ENCODE data around the gene IL4I1.
A peak's percentile ranks its signal among the peaks of the same experiment; 100 is the strongest.

Gene IL4I1

DNA sequence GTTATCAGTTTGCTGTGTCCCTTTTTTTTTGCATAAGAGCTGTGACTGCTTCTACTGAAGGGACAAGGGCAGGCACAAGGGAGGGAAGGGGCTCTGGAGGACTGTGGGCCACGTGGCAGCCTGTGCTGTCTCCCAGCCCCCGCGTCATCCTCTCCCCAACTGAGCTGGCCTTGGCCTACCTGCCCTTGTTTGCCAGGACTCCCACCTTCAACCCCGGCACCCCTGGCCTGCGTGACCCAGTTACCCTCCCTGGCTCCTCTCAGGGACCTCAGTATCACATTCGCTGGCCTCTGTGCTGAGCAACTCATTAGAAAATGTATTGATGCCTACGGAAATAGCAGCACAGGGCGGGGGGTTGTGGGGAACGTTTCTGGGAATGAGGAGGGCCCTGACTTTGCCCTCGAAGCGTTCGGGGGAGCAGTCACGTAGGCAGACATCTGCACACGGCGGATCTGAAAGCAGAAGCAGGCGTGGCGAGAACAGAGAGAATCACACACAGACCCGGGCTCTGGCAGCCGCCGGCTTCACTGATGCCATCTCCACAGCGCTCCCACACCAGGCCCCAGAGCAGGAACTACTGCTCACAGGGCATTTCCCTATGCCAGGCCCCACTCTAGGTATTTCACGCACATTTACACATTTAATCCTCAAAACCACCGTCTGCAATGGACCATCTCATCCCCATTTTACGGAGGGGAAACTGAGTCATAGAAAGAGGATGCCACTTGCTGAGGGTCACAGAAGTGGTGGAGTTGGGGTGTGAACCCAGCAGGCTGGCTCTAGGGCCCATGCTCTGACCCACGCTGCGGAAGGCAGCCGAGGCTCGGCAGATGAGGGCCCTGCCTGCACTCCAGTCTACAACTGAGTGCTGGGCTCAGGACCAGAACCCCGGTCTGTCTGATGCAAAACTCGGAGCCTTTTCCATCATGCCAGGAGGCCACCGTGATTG is 26.6 kb upstream of the IL4I1 start:
- no peak for DNase-seq

GRCh38 chr19:49921871-49922795 is 25.4 kb upstream of the IL4I1 start:
- no peak for DNase-seq

- DNase-seq: no peak
Measured at GRCh38 chr19:49920624-49921363, 24.1 kb upstream of the IL4I1 start.

DNA sequence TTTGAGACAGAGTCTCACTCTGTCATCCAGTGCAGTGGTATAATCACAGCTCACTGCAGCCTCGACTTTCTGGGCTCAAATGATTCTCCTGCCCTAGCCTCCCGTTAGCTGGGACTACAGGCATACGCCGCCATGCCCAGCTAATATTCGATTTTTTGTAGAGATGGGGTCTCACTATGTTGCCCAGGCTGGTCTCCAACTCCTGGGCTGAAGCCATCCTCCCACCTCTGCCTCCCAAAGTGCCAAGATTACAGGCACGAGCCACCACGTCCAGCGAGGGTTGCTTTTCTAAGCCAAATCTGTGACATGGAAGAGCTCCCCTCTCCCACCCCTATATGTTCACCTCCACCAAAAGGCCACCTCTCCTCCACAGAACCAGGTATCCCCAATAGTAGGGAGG is 21.4 kb upstream of the IL4I1 start:
- no peak for DNase-seq

DNA sequence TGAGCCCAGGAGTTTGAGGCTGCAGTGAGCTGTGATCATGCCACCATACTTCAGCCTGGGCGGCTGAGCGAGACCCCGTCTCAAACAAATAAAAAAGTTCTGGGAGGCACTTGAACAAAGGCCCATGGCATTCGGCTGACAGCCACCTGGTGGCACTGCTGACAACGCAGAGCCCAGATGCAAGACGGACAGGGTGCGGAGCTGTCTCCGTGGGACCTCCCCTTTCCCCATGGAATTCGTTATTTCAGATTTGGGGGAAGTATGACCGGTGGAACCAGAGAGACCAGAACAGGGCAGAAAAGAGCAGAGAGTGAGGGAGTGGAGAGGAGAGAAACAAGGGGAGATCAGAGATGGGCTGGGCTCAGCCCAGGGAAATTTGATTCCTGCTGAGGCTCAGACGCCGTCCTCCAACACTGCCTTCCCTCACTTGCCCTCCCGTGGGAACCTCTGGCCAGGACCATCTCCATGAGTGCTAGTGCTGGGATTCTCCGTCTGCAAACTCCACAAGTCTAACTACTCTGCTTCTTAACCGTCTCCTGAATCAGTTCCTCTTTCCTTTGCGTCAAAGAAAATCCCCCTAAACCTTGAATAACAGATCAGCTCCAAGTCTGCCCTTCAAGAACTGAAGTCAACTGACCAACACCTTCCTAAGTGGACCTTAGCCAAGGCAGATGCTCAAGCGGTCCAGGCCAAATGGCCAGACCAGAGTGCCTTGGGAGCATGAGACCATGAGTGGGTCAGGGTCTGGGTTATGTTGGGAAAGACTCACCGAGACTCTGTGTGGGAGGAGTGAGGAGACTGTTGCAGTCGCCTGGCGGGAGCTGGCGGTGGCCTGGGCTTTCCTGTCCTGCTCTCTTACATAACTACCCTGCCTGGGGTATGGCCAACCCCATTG is 20.4 kb upstream of the IL4I1 start:
- DNase-seq: no peak

- DNase-seq: no peak
Measured at GRCh38 chr19:49915271-49915670, 18.6 kb upstream of the IL4I1 start.

GRCh38 chr19:49913720-49914119 is 17.0 kb upstream of the IL4I1 start:
- DNase-seq: no peak

GRCh38 chr19:49912965-49913685 is 16.4 kb upstream of the IL4I1 start:
- DNase-seq: no peak

- DNase-seq: peak in 1 of 2 experiments; percentile 19
Measured at GRCh38 chr19:49911381-49912145, 14.9 kb upstream of the IL4I1 start.

- no peak for DNase-seq
Measured at GRCh38 chr19:49910179-49910578, 13.5 kb upstream of the IL4I1 start.

DNA sequence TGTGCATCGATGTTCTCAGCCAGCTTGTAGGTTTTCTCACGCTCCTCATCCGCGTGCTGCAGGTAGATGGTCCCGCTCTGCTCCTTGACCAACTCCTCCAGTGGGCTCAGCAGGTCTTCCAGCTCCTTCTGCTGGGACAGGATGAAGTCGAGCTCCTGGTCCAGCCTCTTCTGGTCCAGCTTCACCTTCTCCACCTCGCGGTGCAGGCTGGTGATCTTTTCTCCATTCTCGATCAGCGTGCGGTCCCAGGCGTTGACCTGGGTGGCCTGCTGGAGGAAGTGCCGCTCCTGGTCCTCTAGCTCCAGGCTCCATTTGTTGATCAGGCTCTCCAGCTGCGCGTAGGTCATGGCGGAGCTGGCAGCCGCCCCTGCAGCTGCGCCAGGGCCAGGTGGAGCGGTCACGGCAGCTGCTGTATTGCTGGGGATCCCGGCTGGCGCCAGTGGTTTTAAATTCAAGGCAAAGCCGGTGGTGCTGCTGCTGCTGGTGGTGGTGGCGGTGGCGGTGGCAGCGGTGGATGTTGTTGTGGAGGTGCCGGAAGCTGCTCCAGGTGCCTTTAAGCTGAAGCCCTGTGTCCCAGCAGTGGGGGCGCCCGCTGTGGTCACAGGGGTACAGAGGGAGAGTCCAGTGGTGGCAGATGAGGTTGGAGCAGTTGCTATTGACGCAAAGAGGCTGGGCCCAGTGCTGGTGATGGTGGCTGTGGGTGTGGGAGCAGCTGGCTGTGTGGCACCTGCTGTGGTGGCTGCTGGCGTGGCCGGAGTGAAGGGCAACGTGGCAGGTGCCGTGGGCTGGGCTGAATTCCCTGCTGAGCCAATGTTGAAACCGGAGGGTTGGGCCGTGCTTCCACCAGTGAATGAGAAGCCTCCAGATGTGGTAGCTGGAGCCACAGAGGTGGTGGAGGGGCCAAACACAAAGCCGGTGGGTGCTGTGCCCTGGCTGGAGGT is 12.1 kb upstream of the IL4I1 start:
- no peak for DNase-seq

DNA sequence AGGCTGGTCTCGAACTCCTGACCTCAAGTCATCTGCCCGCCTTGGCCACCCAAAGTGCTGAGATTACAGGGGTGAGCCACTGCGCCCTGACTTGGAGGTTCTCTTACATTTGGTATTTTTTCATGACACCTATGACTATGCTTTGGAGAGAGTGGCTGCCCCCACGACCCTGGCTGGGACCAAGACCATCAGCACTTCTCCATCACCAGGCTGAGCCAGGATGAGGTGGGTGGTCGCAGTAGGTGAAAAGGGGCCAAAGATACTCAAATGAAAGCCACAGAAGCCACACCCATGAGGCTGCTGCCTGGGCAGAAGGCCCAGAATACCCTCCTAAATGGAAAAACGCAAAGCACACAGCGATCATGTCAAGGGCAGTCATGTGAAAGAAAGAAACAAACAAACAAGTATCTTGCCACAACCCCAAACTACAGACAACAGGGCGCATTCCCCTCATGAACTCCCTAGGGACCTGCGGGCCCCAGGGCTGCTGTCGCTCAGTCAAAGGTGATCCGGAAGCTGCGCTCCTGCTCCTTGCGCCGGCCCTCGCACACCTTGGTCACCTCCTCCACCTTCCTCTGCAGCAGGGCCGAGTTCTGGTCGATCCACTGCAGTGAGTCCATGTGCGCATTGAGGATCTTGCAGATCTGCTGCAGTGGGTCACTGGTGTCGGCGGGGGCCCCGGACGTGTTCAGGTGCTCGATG is 11.2 kb upstream of the IL4I1 start:
- DNase-seq: no peak

- no peak for DNase-seq
Measured at GRCh38 chr19:49906879-49907564, 10.3 kb upstream of the IL4I1 start.

- DNase-seq: no peak
Measured at GRCh38 chr19:49904136-49904535, 7.4 kb upstream of the IL4I1 start.

GRCh38 chr19:49895566-49896297 is 955 bp downstream of the IL4I1 start:
- DNase-seq: peak; percentile 13 to 30

GRCh38 chr19:49894879-49895565 is 1.7 kb downstream of the IL4I1 start:
- DNase-seq: no peak

Measured in stimulated activated CD4-positive, alpha-beta T cell treated with anti-CD3 and anti-CD28 coated beads, Interleukin-4, amount 100 ng/mL, for 4 hours (primary cell).